Neural progenitor cell (in vitro differentiated cells): ENCODE data around the gene BRD7. TPM values are rescaled to one million over a fixed set of nuclear protein-coding genes. Genes with fewer than 3 reads are reported as not detected.
A peak's percentile ranks its signal among the peaks of the same experiment; 100 is the strongest.

Experiments
- DNase-seq: peaks from one replicate; pipeline ENCODE4 v3.0.0-alpha.2; 2016; ENCODE audit warnings: low spot score
- H2AFZ ChIP-seq: fragments of 200-600 bp; sonication (generic); replicated peaks from 2 replicates; pipeline ENCODE4 v1.6.1; 2016; ENCODE audit warnings: antibody characterized with exemption
- H3F3A ChIP-seq: fragments of 200-600 bp; sonication (generic); 2 replicates; pipeline ENCODE4 v1.6.1; 2016; ENCODE audit warnings: antibody characterized with exemption, low read depth
- H3K27ac ChIP-seq: fragments of 200-600 bp; sonication (generic); 2 replicates; pipeline ENCODE4 v1.5.1; 2016; ENCODE audit warnings: mild to moderate bottlenecking
- H3K27me3 ChIP-seq: fragments of 200-600 bp; sonication (generic); 2 replicates; pipeline ENCODE4 v1.6.1; 2016; ENCODE audit warnings: mild to moderate bottlenecking, moderate library complexity
- H3K36me3 ChIP-seq: fragments of 200-600 bp; sonication (generic); 2 replicates; pipeline ENCODE4 v1.5.1; 2016
- H3K4me1 ChIP-seq: fragments of 200-600 bp; sonication (generic); 2 replicates; pipeline ENCODE4 v1.6.1; 2016; ENCODE audit warnings: mixed run types
- H3K4me2 ChIP-seq: fragments of 200-600 bp; sonication (generic); 2 replicates; pipeline ENCODE4 v1.6.1; 2016
- H3K4me3 ChIP-seq: fragments of 200-600 bp; sonication (generic); 2 replicates; pipeline ENCODE4 v1.5.1; 2016
- H3K79me2 ChIP-seq: fragments of 200-600 bp; sonication (generic); 2 replicates; pipeline ENCODE4 v1.6.1; 2016; ENCODE audit warnings: low read depth
- H3K9ac ChIP-seq: fragments of 200-600 bp; sonication (generic); 2 replicates; pipeline ENCODE4 v1.6.1; 2016
- H3K9me3 ChIP-seq: fragments of 200-600 bp; sonication (generic); 2 replicates; pipeline ENCODE4 v1.5.1; 2016; ENCODE audit warnings: low read depth
- H4K20me1 ChIP-seq: fragments of 200-600 bp; sonication (generic); 2 replicates; pipeline ENCODE4 v1.6.1; 2016; ENCODE audit warnings: low read depth
- H3K27ac Mint-ChIP-seq: 3 replicates; pipeline ENCODE4 v1.8.0; 2021; ENCODE audit warnings: mixed read lengths
- H3K27me3 Mint-ChIP-seq: 2 replicates; pipeline ENCODE4 v1.8.0; 2022; ENCODE audit warnings: low read depth, mild to moderate bottlenecking, inconsistent platforms, moderate library complexity, mixed read lengths; ENCODE audit not compliant: insufficient read depth
- H3K36me3 Mint-ChIP-seq: 3 replicates; pipeline ENCODE4 v1.8.0; 2021; ENCODE audit warnings: mixed read lengths
- H3K4me1 Mint-ChIP-seq: 3 replicates; pipeline ENCODE4 v1.8.0; 2021; ENCODE audit warnings: mixed read lengths
- H3K4me3 Mint-ChIP-seq: 3 replicates; pipeline ENCODE4 v1.8.0; 2021; ENCODE audit warnings: mild to moderate bottlenecking, moderate library complexity, mixed read lengths
- H3K9me3 Mint-ChIP-seq: 3 replicates; pipeline ENCODE4 v1.8.0; 2020; ENCODE audit warnings: mixed read lengths
- CTCF ChIP-seq: fragments of 200-600 bp; sonication (generic); IDR thresholded peaks from 2 replicates; pipeline ENCODE4 v1.5.1; 2017; ENCODE audit warnings: antibody characterized with exemption, mild to moderate bottlenecking
- EZH2 ChIP-seq: fragments of 200-600 bp; sonication (generic); IDR thresholded peaks from 2 replicates; pipeline ENCODE4 v1.6.1; 2017; ENCODE audit warnings: antibody characterized with exemption, mild to moderate bottlenecking, moderate library complexity
- EZH2phosphoT487 ChIP-seq: fragments of 200-600 bp; sonication (generic); IDR thresholded peaks from 2 replicates; pipeline ENCODE4 v1.6.1; 2017; ENCODE audit warnings: antibody characterized with exemption
- total RNA-seq: library from RNA; depleted of rRNA; stranded (reverse); fragments of >200 nt; gene quantifications from 2 replicates; pipeline ENCODE4 v1.2.3, GENCODE V29; 2015; ENCODE audit warnings: low replicate concordance

BRD7 gene
- total RNA-seq, 1 donor from 2014 or later, result 164 TPM

- Histone ChIP-seq H3K4me3 (no peak overlapping the region), H3F3A (no peaks in the 10 kb centered on the region), H3K4me1 (peaks cover 7% of the 10 kb centered on the region), H3K79me2 (no peaks in the 10 kb centered on the region), H3K9ac (no peak overlapping the region), H3K9me3 (peaks cover 6% of the 10 kb centered on the region), H3K27ac (no peak overlapping the region), H2AFZ (no peak overlapping the region), H4K20me1 (no peaks in the 10 kb centered on the region), H3K36me3 (no peaks in the 10 kb centered on the region), H3K4me2 (no peak overlapping the region), H3K27me3 (no peaks in the 10 kb centered on the region)
- Mint-ChIP-seq H3K27me3 (peaks cover 6% of the 10 kb centered on the region), H3K27ac (no peak overlapping the region), H3K4me1 (peaks cover 8% of the 10 kb centered on the region), H3K9me3 (peaks cover 16% of the 10 kb centered on the region), H3K4me3 (no peak overlapping the region), H3K36me3 (no peaks in the 10 kb centered on the region)
- no peak for DNase-seq
- TF ChIP-seq EZH2phosphoT487 (no peak), CTCF (no peak), EZH2 (no peak)
Measured at GRCh38 chr16:50411034-50411433, 42.2 kb upstream of the BRD7 start.

GRCh38 chr16:50408001-50408561 is 39.3 kb upstream of the BRD7 start:
- Histone ChIP-seq H3K4me1 (peaks cover 7% of the 10 kb centered on the region), H4K20me1 (no peaks in the 10 kb centered on the region), H3K27me3 (no peaks in the 10 kb centered on the region), H3K9me3 (peaks cover 6% of the 10 kb centered on the region), H3K9ac (no peak overlapping the region), H3K4me3 (no peak overlapping the region), H3K79me2 (no peaks in the 10 kb centered on the region), H3K4me2 (no peak overlapping the region), H3K27ac (no peak overlapping the region), H3K36me3 (no peaks in the 10 kb centered on the region), H2AFZ (peak overlapping the region; percentile 42), H3F3A (no peaks in the 10 kb centered on the region)
- H3K36me3 Mint-ChIP-seq, result no peaks in the 10 kb centered on the region
- H3K4me1 Mint-ChIP-seq, result peaks cover 15% of the 10 kb centered on the region
- H3K4me3 Mint-ChIP-seq, result no peak overlapping the region
- peaks cover 11% of the 10 kb centered on the region for H3K9me3 Mint-ChIP-seq
- peaks cover 10% of the 10 kb centered on the region for H3K27me3 Mint-ChIP-seq
- no peak for DNase-seq
- TF ChIP-seq CTCF (no peak), EZH2phosphoT487 (no peak), EZH2 (no peak)
- H3K27ac Mint-ChIP-seq, result no peak overlapping the region

- no peaks in the 10 kb centered on the region for H3K36me3 ChIP-seq
- H3K4me1 Mint-ChIP-seq, result peaks cover 22% of the 10 kb centered on the region
- no peaks in the 10 kb centered on the region for H3K79me2 ChIP-seq
- no peaks in the 10 kb centered on the region for H3K27me3 ChIP-seq
- no peaks in the 10 kb centered on the region for H4K20me1 ChIP-seq
- no peak overlapping the region for H3K27ac ChIP-seq
- H3K4me3 Mint-ChIP-seq, result no peak overlapping the region
- H3K4me1 ChIP-seq, result peaks cover 7% of the 10 kb centered on the region
- H3K27ac Mint-ChIP-seq, result no peak overlapping the region
- TF ChIP-seq EZH2 (no peak), EZH2phosphoT487 (no peak), CTCF (no peak)
- no peak overlapping the region for H3K4me3 ChIP-seq
- H3K9me3 Mint-ChIP-seq, result peaks cover 11% of the 10 kb centered on the region
- H3K9me3 ChIP-seq, result peaks cover 6% of the 10 kb centered on the region
- no peaks in the 10 kb centered on the region for H3F3A ChIP-seq
- DNase-seq, result peak; percentile 72
- H3K27me3 Mint-ChIP-seq, result peaks cover 10% of the 10 kb centered on the region
- H3K9ac ChIP-seq, result no peak overlapping the region
- no peak overlapping the region for H3K4me2 ChIP-seq
- H2AFZ ChIP-seq, result peak overlapping the region; percentile 53
- no peaks in the 10 kb centered on the region for H3K36me3 Mint-ChIP-seq
Measured at GRCh38 chr16:50407351-50407750, 38.6 kb upstream of the BRD7 start.
